Tongue (tissue), 2 donors: Measurements from ENCODE around the gene MAPK11. TPM values are rescaled to one million over a fixed set of nuclear protein-coding genes. Genes with fewer than 3 reads are reported as not detected.
A peak's percentile ranks its signal among the peaks of the same experiment; 100 is the strongest.

ENCODE experiments used
- DNase-seq: peaks from one replicate; pipeline ENCODE4 v3.0.0-alpha.2; 2015
- total RNA-seq: library from RNA; depleted of rRNA; stranded (reverse); fragments of >200 nt; gene quantifications from one replicate; pipeline ENCODE4 v1.2.3, GENCODE V29; 2014

The MAPK11 gene
- total RNA-seq, 1 donor from 2014 or later = 4.0 TPM

DNA sequence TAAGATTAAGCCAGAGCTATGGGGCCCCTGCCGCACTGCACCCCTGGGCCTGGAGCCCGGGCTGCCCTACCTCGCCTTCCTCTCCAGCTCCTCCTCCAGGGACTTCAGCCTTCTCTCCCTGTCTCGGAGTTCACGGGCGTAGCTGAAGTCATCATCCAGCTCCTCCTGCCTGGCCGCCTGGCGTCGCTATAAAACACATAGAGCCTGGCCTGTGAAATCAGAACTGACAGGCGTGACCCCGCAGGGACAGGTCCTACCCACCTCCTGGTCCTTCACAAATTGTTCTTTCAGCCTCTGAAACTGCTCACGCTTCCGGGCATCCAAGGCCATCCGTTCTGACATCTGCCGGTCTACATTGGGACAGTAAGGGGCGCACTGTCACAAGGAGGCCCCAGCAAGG, 46.1 kb downstream of the MAPK11 start:
- no peak for DNase-seq

DNA sequence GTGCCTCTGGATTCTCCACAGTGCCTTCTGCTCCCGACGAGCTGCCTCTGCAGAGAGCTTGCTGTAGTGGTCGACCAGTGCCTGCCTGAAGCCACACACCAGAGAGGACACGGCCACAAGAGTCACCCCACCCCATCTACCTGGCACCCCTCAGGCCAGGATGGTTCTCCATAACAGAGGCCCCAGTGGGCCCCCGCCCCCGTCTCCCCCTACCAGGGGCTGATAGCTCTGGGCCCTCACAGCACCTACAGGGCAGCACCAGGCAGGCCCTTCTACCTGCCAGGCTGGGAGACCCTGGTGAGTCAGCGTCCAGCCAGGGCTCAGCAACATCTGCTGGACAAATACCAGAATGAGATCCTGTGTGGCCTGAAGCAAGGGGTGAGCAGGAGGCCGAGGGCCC, 47.7 kb downstream of the MAPK11 start:
- no peak for DNase-seq

DNA sequence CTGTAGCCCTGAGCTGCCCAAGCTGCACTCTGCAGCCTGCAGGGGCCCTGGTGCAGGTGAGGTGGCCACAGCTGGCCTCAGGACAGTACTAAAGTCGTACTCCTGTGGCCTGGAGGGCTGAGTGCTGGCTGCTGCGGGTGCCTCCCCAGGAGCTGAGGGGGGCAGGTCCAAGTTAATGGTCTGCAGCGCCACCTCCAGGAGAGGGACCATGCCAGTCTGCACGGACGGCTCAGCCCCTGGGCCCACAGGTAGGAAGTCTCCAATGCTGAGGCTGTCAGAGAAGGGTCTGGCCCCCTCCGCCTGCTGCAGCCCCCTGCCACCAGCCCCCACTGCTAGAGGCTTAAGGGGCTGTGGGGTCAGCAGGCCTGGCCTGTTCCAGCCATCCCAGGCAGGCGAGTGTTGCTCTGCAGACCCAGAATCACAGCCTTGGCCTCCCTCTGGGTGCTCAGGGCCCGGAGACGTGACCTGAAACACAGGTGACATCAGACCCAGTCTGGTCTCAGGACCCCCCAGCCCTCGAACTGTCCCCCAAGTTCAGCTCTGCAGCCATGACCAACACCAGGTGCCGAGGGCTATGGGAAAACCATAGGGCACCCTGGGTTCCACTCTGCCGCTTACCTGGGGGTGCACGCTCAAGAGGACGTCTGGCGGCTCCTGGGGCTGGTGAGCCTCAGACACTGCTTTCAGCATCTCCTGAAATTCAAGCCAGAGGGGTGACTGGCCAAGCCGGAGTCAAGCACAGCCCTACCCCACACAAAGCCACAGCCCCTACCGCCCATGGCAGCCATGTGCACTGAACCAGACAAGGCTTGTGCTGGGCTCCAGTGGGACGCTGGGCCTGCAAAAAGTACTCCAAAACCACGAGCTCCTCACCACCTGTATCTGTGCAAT, 48.5 kb downstream of the MAPK11 start:
- no peak for DNase-seq

DNA sequence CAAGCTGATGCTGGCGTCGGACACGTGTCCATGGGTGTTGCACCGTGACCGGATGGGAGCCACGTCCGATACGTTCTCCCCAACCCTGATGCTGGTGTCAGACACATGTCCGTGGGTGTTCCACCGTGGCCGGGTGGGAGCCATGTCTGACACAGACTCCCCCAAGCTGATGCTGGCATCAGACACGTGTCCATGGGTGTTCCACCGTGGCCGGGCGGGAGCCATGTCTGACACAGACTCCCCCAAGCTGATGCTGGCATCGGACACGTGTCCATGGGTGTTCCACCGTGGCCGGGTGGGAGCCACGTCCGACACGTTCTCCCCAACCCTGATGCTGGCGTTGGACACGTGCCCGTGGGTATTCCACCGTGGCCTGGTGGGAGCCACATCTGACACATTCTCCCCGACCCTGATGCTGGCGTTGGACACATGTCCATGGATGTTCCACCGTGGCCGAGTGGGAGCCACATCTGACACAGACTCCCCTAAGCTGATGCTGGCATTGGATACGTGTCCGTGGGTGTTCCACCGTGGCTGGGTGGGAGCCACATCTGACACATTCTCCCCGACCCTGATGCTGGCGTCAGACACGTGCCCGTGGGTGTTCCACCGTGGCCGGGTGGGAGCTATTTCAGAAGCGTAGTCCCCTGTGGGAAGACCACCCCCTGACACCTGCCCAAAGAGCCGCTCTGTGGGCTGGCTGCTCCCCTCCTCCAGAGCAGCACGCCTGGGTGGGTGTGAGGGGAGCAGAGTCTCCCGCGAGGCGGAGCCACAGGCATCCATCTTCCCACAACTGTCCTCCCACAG, 49.4 kb downstream of the MAPK11 start:
- DNase-seq = no peak

DNA sequence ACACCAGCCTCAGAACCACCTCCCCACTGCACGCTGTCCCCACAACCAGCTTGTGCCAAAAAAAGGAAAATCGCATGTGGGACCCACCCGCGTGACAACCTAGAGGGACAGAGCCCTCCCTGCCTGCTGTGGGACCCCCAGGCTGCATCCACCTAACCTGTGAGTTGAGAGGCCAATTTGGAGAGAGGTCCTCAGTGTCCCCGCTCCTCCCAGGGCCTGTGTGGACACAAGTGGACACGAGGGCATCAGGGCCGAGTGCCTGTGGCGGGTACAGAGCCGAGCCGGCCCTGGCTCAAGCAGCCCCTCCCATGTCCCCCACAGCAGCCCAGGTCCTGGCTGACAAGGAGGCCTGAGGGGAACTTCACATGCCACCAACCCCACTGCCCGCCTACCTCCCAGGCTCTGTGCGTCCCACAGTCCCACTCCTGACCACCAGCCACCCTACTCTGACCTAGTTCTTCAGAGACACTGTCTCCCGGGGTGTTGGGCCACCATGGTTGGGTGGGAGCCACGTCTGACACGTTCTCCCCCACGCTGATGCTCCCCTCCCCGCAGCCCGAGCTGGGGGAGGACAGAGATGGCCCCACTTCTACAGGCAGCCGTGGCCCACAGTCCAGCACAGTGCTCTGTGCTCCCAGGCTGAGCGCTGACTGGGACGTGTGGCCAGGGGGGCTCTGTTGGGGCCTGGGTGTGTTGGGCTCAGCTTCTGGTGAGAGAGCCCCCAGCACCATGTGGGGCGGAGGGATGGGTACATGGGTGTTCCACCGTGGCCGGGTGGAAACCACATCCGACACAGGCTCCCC, 50.2 kb downstream of the MAPK11 start:
- DNase-seq = no peak

DNA sequence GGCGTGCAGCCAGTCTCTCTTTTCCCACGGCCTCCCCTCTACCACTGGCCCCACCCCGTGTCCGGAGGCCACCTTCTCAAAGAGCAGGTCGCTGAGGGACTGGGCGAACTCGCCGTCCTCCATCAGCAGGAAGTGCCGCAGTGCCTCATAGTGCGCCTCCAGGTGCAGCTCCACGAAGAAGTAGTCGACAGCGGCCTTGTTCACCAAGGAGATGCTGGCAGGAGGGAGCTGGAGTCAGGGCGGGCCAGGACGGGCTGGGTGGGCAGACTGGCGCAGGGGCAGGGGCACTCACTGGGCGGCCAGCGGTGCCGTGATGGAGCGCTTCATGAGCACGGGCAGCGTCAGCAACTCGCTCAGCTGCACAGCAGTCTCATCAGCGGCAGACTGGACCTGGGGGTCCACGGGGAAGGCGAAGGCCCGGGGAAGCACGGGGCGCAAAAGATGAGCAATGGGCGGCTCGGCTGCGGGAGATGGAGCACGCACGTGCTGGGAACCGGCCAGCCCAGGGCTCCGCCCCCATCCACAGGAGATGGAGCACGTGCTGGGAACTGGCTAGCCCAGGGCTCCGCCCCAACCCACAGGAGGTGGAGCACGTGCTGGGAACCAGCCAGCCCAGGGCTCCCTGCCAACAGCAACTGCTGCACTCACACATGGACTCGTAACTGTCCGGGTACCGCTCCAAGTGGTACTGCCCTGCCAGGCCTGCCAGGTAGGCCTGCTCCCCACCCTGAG, 51.0 kb downstream of the MAPK11 start:
- DNase-seq = peak; percentile 88

DNA sequence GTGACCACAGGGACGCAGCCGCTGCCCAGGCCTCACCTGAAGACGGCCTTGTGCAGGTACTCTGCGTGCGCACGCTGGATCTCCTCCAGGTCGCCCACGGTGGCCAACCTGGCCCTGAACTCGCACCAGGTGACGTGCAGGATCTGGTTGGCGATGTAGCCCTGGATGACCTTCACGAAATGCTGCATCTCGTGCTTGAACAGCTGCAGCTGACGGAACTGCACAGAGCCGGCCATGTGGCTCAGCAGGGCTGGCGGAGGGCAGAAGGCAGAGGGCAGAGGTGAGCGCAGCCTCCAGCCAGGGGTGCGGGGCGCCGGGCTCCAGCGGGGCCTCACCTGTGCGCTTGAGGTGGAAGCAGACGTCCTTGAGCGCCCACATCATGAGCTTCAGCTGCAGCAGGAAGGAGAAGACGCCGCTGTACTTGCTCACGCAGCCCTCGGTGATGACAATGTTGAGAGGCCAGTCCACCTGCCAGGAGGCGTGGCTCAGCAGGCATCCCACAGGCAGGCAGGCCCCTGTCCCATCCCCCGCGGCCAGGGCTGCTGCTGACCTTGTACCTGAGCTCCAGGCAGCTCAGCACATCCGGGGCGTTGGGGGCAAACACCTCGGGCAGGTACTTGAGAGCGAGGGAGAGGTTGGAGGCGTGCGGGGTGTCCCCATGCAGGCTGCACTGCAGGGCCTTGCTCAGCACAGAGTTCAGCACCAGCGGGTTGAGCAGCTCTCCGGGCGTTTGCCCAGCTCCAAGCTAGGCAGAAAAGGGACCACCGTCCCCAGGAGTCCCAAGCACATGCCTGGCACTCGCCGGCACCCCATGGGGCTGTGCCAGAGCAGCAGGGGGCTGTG, 51.8 kb downstream of the MAPK11 start:
- no peak for DNase-seq

DNA sequence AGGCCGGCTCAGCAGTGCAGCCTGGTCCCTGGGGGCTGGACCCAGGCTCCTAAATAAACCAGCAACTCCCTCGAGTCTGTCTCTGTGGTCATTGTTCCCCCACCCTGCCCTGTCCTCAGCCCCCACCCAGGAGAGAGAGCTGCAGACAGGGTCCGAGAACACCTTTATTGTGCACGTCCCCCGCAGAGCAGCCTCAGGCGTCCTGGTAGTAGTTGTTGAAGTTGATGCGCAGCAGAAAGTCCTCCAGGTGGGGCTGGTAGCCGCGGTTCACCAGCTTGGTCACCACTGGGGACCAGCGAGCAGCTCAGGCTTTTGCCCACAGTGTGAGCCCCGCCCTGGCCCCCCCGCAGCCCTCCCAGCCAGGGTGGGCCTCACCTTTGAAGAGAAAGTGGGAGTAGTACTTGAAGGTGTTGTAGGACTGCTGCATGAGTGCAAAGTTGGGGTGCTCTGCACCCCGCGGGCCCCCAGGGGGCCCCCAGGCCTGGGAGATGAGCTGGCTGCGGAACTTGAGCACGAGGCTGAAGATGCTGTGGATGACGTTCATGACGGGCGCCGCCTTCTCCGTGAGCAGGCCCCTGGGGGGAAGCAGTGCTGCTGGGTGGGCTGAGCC, 52.5 kb downstream of the MAPK11 start:
- no peak for DNase-seq

DNA sequence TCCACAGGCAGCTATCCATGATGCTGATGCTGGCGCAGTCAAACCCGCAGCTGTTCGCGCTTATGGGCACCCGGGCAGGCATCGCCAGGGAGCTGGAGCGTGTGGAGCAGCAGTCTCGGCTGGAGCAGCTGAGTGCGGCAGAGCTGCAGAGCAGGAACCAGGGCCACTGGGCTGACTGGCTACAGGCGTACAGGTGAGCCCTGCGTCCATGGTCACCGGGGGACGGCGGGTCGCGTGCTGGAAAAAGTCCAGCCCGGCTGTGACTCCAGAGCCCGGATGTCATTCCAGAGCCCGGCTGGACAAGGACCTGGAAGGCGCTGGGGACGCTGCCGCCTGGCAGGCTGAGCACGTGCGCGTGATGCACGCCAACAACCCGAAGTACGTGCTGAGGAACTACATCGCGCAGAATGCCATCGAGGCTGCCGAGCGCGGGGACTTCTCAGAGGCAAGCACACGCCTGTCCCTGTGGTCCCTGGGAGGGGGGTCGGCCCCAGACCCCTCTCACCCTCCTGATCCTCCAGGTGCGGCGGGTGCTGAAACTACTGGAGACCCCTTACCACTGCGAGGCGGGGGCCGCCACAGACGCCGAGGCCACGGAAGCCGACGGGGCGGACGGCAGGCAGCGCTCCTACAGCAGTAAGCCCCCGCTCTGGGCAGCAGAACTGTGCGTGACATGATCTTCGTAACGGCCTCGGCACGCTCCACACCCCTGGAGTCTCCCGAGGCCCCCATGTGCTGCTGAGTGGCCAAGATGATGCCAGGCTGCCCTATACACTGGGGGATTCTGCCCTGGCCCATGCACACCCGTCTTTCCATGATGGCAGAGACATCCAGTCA, 53.3 kb downstream of the MAPK11 start:
- DNase-seq = no peak

DNA sequence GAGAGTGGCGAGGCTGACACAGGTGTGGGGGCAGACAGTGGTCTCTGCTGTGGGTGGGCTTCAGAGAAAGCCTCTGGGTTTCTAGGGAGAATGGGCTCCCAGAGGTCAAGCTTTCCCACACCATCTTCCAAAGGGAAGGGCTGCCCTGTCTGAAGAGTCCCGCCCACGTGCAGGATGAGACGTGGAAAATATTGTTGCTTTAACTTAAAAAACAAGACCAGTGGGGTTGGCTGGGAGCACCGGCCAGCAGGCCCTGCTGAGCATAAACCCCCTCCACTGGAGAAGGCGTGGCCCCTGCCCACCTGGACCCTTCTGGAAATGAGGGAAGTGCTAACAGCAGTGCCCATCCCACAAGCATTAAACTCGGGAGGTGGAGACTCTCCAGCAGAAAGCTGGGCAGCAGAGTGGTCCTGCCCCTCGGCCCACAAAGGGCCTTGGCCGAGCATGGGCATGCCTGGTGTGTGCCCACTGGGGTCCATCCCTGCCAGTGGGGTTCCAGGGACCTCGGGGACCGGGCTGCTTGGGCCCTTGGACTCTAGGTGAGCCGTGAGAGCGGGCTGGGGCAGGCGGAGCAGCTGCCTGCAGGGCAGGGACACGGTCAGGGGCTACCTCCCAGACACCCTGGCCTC, 54.0 kb downstream of the MAPK11 start:
- no peak for DNase-seq

DNA sequence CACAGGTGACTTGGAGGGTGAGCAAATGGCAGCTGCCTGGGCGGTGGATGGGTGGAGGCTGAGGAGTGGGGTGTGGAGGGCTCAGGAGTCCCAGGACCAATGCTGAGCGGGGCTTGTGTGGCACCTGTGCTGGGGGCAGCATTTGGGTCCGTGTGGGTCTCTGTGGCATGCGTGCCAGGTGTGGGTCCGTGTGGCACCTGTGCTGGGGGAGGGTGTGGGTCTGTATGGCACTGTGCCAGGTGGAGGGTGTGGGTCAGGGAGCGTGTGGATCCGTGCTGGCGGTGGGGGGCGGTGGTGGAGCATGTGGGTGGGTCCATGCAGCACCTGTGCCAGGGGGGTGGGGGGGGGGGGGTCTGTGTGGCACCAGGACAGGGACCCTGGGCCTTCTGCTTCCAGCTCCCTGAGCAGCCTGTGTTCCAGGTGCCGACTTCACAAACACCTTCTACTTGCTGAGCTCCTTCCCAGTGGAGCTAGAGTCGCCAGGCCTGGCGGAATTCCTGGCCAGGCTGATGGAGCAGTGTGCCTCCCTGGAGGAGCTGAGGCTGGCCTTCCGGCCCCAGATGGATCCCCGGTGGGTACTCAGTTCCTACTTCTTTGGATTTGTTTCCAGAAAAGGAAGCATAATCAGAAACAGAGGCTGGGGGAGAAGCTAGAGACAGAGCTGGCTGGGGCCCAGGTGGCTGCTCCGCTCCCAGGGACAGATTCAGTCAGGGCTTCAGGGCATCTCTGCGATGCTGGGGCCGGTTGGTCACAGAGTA, 54.7 kb downstream of the MAPK11 start:
- no peak for DNase-seq

Other genes with a start within 250 kb of the MAPK11 start
- not detected for gene TTLL8, start 212.1 kb downstream of the MAPK11 start, total RNA-seq
- 0.21 TPM for gene MLC1, start 185.0 kb downstream of the MAPK11 start, total RNA-seq
- gene MOV10L1, start 180.4 kb downstream of the MAPK11 start, total RNA-seq = 1.0 TPM
- gene PANX2, start 99.6 kb downstream of the MAPK11 start, total RNA-seq = 0.31 TPM
- 18.5 TPM for gene TRABD, start 84.5 kb downstream of the MAPK11 start, total RNA-seq
- 15.0 TPM for gene SELENOO, start 69.4 kb downstream of the MAPK11 start, total RNA-seq
- gene TUBGCP6, start 25.4 kb downstream of the MAPK11 start, total RNA-seq = 39.7 TPM
- gene HDAC10, start 19.1 kb downstream of the MAPK11 start, total RNA-seq = 23.4 TPM
- gene MAPK12, start 8.7 kb downstream of the MAPK11 start, total RNA-seq = 29.4 TPM
- 146 TPM for gene PLXNB2, start 37.3 kb upstream of the MAPK11 start, total RNA-seq
- gene DENND6B, start 56.6 kb upstream of the MAPK11 start, total RNA-seq = 7.5 TPM
- 49.5 TPM for gene PPP6R2, start 72.9 kb upstream of the MAPK11 start, total RNA-seq
- 61.7 TPM for gene SBF1, start 204.7 kb upstream of the MAPK11 start, total RNA-seq
- gene ADM2, start 211.2 kb upstream of the MAPK11 start, total RNA-seq = 0.92 TPM
- not detected for gene MIOX, start 216.5 kb upstream of the MAPK11 start, total RNA-seq
- gene LMF2, start 237.3 kb upstream of the MAPK11 start, total RNA-seq = 30.8 TPM
- gene NCAPH2, start 237.8 kb upstream of the MAPK11 start, total RNA-seq = 38.9 TPM